Osteoblast (primary cell): ENCODE results near the gene KCNJ14. TPM values are rescaled to one million over a fixed set of nuclear protein-coding genes. Genes with fewer than 3 reads are reported as not detected.
A peak's percentile ranks its signal among the peaks of the same experiment; 100 is the strongest.

ENCODE experiments used
- DNase-seq: peaks from one replicate; pipeline ENCODE4 v3.0.0; 2011; ENCODE audit warnings: low spot score, mixed read lengths; ENCODE audit not compliant: insufficient read length; ENCODE audit errors: missing footprints
- H2AFZ ChIP-seq: 2 replicates; pipeline ENCODE4 v1.6.0; 2011; ENCODE audit warnings: mild to moderate bottlenecking, low read length
- H3K27ac ChIP-seq: 2 replicates; pipeline ENCODE4 v1.5.1; 2011; ENCODE audit warnings: mild to moderate bottlenecking, low read depth, low read length, moderate library complexity
- H3K27me3 ChIP-seq: 2 replicates; pipeline ENCODE4 v1.6.0; 2012; ENCODE audit warnings: mild to moderate bottlenecking, control low read depth, inconsistent platforms, low read length, moderate library complexity; ENCODE audit not compliant: insufficient read depth
- H3K36me3 ChIP-seq: 2 replicates; pipeline ENCODE4 v1.5.1; 2011; ENCODE audit warnings: mild to moderate bottlenecking, low read length, control low read depth, moderate library complexity; ENCODE audit not compliant: insufficient read depth
- H3K4me1 ChIP-seq: 2 replicates; pipeline ENCODE4 v1.5.1; 2011; ENCODE audit warnings: mild to moderate bottlenecking, low read length, control low read depth, moderate library complexity; ENCODE audit not compliant: insufficient read depth
- H3K4me2 ChIP-seq: 2 replicates; pipeline ENCODE4 v1.6.0; 2011; ENCODE audit warnings: mild to moderate bottlenecking, low read length; ENCODE audit not compliant: insufficient read depth
- H3K4me3 ChIP-seq: fragments of 200-600 bp; sonication (generic); 3 replicates; pipeline ENCODE4 v1.5.1; 2012; ENCODE audit warnings: mild to moderate bottlenecking, low read length, inconsistent platforms; ENCODE audit not compliant: insufficient read depth
- H3K79me2 ChIP-seq: 2 replicates; pipeline ENCODE4 v1.6.0; 2012; ENCODE audit warnings: mild to moderate bottlenecking, low read length, control low read depth, inconsistent platforms; ENCODE audit not compliant: insufficient read depth
- H3K9me3 ChIP-seq: 2 replicates; pipeline ENCODE4 v1.5.1; 2011; ENCODE audit warnings: low read depth, low read length, control low read depth
- H4K20me1 ChIP-seq: 2 replicates; pipeline ENCODE4 v1.6.0; 2012; ENCODE audit warnings: mild to moderate bottlenecking, low read length, control low read depth; ENCODE audit not compliant: insufficient read depth
- CTCF ChIP-seq: IDR thresholded peaks from 2 replicates; pipeline ENCODE4 v1.5.1; 2011; ENCODE audit warnings: mild to moderate bottlenecking, low read depth, low read length, moderate library complexity; ENCODE audit errors: extremely low read depth
- total RNA-seq: library from RNA; depleted of rRNA; stranded (reverse); fragments of >200 nt; gene quantifications from 2 replicates; pipeline ENCODE4 v1.2.3, GENCODE V29; 2012

KCNJ14 gene
- total RNA-seq, 1 donor = 0.72 TPM

GRCh38 chr19:48421548-48421947, 33.8 kb upstream of the KCNJ14 start:
- H4K20me1 ChIP-seq = no peaks in the 10 kb centered on the region
- no peak for TF ChIP-seq CTCF
- no peak for DNase-seq
- no peak overlapping the region for H2AFZ ChIP-seq
- no peaks in the 10 kb centered on the region for H3K27me3 ChIP-seq
- H3K36me3 ChIP-seq = no peaks in the 10 kb centered on the region
- H3K4me2 ChIP-seq = no peak overlapping the region
- H3K9me3 ChIP-seq = no peaks in the 10 kb centered on the region
- no peak overlapping the region for H3K27ac ChIP-seq
- H3K79me2 ChIP-seq = no peaks in the 10 kb centered on the region
- H3K4me1 ChIP-seq = peaks cover 7% of the 10 kb centered on the region
- no peak overlapping the region for H3K4me3 ChIP-seq

- peak; percentile 95 for DNase-seq
- Histone ChIP-seq H3K9me3 (no peaks in the 10 kb centered on the region), H3K4me3 (peak overlapping the region; percentile 41), H3K27ac (peak overlapping the region; percentile 65), H3K27me3 (no peaks in the 10 kb centered on the region), H2AFZ (peak overlapping the region; percentile 91), H4K20me1 (no peaks in the 10 kb centered on the region), H3K79me2 (no peaks in the 10 kb centered on the region), H3K36me3 (no peaks in the 10 kb centered on the region), H3K4me2 (peak overlapping the region; percentile 69), H3K4me1 (peaks cover 7% of the 10 kb centered on the region)
- no peak for TF ChIP-seq CTCF
These were observed 30.6 kb upstream of the KCNJ14 start for GRCh38 chr19:48424694-48425219.

GRCh38 chr19:48428670-48429069, 26.7 kb upstream of the KCNJ14 start:
- H2AFZ ChIP-seq = no peak overlapping the region
- no peak for DNase-seq
- H3K4me3 ChIP-seq = no peak overlapping the region
- no peak overlapping the region for H3K27ac ChIP-seq
- H3K27me3 ChIP-seq = no peaks in the 10 kb centered on the region
- H3K4me1 ChIP-seq = peaks cover 7% of the 10 kb centered on the region
- no peak overlapping the region for H3K4me2 ChIP-seq
- H3K9me3 ChIP-seq = no peaks in the 10 kb centered on the region
- H3K36me3 ChIP-seq = no peaks in the 10 kb centered on the region
- TF ChIP-seq CTCF = no peak
- H4K20me1 ChIP-seq = no peaks in the 10 kb centered on the region
- no peaks in the 10 kb centered on the region for H3K79me2 ChIP-seq

- Histone ChIP-seq H3K9me3 (no peaks in the 10 kb centered on the region), H3K79me2 (no peaks in the 10 kb centered on the region), H3K27me3 (no peaks in the 10 kb centered on the region), H4K20me1 (no peaks in the 10 kb centered on the region), H3K27ac (no peak overlapping the region), H3K4me1 (no peaks in the 10 kb centered on the region), H3K4me2 (no peak overlapping the region), H3K36me3 (no peaks in the 10 kb centered on the region), H3K4me3 (no peak overlapping the region), H2AFZ (no peak overlapping the region)
- TF ChIP-seq CTCF = no peak
- DNase-seq = peak; percentile 41
These were observed 22.0 kb upstream of the KCNJ14 start for GRCh38 chr19:48433337-48433736.
